Epidermal melanocyte (primary cell): ENCODE results near the gene EMILIN2.

Experiments used
- DNase-seq: peaks from one replicate; pipeline ENCODE4 v3.0.0; 2011; ENCODE audit warnings: low spot score; ENCODE audit not compliant: insufficient read length

EMILIN2 gene

GRCh38 chr18:2872095-2872494, 25.3 kb downstream of the EMILIN2 start:
- DNase-seq: no peak

DNA sequence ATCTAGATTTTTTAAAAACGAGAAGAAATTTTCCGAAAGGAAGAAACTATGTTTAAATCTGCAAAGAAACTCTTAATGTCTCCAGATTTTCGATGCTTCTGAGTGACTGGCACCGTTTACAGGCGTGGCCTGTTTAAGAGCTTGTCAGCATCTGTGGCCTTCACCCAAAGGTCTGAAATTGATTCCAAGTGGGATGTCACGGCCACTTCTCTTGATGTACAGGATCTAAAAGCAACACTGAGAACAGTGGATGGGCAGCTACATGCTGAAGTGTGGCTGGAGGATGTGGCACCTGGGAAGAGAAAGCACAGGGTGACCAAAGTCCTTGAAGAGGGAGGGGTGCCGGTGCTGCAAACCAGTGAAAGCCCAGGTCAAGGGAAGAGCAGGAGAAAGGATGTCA, 28.0 kb downstream of the EMILIN2 start:
- no peak for DNase-seq

- no peak for DNase-seq
Observed at GRCh38 chr18:2878656-2879330, 32.0 kb downstream of the EMILIN2 start.

GRCh38 chr18:2879889-2880288, 33.1 kb downstream of the EMILIN2 start:
- no peak for DNase-seq

DNA sequence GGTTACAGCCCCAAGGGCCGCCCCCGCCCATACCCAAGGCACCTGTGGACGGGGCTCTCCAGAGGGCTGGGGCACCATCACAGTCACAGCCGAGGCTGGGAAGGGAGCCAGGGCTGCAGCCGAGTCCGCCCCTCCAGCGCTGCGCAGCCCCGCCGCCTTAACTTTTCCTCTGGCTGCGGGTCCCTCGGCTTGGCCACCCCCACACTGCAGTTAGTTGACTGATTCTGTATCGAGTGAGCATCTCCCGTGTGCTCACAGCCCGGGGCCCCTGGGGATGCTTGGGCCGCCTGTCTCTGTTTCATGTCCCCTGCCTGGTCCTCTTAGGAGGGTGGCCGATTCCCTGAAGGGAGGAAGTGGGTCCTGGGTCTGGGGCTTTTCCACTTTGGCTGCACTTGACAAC, 33.7 kb downstream of the EMILIN2 start:
- DNase-seq: no peak

DNA sequence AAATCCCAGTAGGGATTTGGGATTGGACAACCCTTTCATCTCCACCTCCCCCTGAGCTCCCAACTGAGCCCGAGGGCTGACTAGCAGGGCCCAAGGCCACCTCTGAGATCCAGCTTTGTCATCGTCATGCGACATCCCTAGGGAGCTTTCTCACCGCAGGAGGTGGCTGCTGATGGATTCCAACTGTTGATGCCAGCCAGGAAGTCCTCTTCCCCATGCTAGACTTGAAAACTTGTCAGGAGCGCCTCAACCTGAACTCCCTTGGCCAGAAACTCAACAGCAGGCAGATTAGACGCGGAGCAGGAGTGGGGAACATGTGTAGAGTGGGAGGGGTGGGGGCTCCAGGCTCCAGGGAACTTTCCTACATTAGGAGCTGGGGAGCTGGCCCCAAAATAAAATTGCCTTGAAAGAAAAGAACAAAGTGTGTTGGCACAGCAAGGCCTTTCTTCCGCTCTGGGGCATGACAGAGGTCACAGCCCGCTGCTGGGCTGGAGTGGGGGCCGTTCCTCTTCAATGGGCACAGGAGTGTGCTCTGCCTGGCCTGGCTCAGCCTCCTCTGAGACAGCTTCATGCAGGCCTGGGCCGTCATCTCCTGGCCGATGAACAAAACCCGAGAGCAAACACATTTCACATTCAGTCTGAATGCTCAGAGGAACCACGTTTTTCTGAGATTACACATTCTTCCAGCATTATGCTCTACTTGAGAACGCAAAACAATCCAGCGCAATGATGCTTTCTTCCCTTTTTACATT, 34.5 kb downstream of the EMILIN2 start:
- DNase-seq: no peak

- DNase-seq: no peak
Observed at GRCh38 chr18:2881840-2882195, 35.0 kb downstream of the EMILIN2 start.

DNA sequence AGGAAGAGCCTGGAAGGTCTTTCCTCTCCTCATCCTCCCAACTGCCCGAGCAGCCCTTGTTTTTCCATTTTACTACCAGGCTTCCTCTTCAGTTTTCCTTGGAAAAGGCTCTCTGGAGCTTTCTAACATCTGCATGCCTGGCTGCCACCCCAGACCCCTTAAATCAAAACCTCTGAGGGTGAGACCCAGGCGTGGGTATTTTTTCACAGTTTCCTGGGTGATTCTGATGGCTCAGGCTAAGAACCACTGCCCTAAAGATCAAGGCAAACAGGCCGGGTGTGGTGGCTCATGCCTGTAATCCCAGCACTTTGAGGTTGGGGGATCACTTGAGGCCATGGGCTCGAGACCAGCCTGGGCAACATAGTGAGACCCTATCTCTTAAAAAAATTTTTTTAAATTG, 35.4 kb downstream of the EMILIN2 start:
- no peak for DNase-seq

- no peak for DNase-seq
Observed at GRCh38 chr18:2883076-2883735, 36.4 kb downstream of the EMILIN2 start.

- no peak for DNase-seq
Observed at GRCh38 chr18:2884706-2885285, 38.0 kb downstream of the EMILIN2 start.

DNA sequence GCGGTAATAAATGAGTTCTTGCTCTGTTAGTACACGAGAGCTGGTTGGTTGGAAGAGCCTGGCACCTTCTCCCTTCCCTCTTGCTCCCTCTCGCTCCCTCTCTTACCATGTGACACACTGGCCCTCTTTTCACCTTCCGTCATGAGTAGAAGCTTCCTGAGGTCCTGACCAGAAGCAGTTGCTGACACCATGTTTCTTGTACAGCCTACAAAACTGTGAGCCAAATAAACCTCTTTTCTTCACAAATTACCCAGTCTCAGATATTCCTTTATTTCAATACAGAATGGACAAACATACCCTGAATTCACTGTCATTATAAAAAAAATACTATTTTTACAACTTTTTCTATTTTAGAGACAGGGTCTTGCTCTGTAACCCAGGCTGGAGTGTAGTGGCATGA, 40.7 kb downstream of the EMILIN2 start:
- DNase-seq: no peak

DNA sequence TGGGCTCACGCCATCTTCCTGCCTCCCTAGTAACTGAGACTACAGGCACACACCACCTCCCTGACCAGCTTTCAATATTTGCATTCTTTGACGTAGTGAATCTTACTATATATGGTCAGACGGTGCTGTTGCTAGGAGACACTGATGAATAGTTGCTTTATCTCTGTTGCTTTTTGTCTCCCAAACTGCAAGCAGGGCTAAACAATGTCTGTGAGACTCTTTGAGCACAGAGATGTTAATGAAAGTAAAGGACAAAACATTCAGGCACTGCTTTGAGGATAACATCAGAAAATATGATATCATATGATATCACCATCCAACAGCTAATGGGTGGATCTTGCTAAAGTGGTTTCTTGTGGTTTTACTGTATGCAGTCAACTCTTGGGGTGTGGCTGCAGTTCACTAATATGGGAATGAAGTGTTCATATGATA, 43.0 kb downstream of the EMILIN2 start:
- DNase-seq: no peak

DNA sequence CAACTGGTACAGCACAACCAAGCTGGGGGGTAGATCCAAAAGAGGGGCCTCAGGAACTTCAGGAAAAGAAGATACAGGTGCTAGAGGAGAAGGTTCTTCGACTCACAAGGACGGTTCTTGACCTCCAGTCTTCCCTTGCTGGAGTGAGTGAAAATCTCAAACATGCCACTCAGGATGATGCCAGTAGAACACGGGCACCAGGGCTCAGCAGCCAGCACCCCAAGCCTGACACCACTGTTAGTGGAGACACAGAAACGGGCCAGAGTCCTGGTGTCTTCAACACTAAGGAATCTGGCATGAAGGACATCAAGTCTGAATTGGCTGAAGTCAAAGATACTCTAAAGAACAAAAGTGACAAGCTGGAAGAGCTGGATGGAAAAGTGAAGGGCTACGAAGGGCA, 43.8 kb downstream of the EMILIN2 start:
- DNase-seq: no peak

- DNase-seq: no peak
Observed at GRCh38 chr18:2891526-2892431, 45.0 kb downstream of the EMILIN2 start.

GRCh38 chr18:2893056-2893455, 46.2 kb downstream of the EMILIN2 start:
- DNase-seq: no peak

GRCh38 chr18:2893676-2894075, 46.9 kb downstream of the EMILIN2 start:
- DNase-seq: no peak

GRCh38 chr18:2894131-2894840, 47.5 kb downstream of the EMILIN2 start:
- DNase-seq: no peak

DNA sequence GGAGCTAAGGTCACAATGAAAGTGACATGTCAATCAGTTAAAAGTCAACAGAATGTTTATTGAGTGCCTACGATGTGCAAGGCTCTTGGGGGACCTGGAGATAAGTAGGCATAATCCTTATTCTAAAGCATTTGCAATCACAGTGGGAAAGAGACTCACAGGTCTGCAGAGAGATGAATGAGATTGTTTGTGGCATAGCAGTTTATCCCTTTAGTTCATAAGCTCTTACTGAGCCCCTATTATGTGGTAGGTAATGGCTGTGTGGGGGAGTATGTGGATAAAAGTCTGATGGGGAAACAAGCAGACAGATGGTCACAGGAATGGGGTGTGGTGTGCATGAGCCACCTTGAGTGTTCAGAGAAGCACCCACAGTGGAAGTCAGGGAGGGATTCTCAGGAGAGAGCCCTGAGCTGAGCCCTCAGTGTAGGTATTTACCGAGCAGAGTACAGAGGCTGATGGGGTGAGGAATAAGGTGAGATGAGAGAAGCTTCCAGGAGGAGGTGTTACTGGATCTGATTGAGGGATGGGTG, 48.1 kb downstream of the EMILIN2 start:
- DNase-seq: no peak

GRCh38 chr18:2895391-2895790, 48.6 kb downstream of the EMILIN2 start:
- DNase-seq: no peak

GRCh38 chr18:2896990-2897389, 50.2 kb downstream of the EMILIN2 start:
- DNase-seq: no peak
